ENCODE measurements around the gene LPXN.

Gene LPXN

GRCh38 chr11:58504232-58504631 is 71.4 kb downstream of the LPXN start:
- Histone ChIP-seq H3K27me3 (ENCODE audit: insufficient read depth, low read depth, severe bottlenecking) (peaks cover 68% of the 10 kb centered on the region), H3K9me3 (ENCODE audit: severe bottlenecking) (no peaks in the 10 kb centered on the region), H3K36me3 (no peaks in the 10 kb centered on the region), H3K27ac (no peak overlapping the region), H3K4me3 (ENCODE audit: low read depth, low read length) (no peak overlapping the region)
- TF ChIP-seq, protein P1, sequence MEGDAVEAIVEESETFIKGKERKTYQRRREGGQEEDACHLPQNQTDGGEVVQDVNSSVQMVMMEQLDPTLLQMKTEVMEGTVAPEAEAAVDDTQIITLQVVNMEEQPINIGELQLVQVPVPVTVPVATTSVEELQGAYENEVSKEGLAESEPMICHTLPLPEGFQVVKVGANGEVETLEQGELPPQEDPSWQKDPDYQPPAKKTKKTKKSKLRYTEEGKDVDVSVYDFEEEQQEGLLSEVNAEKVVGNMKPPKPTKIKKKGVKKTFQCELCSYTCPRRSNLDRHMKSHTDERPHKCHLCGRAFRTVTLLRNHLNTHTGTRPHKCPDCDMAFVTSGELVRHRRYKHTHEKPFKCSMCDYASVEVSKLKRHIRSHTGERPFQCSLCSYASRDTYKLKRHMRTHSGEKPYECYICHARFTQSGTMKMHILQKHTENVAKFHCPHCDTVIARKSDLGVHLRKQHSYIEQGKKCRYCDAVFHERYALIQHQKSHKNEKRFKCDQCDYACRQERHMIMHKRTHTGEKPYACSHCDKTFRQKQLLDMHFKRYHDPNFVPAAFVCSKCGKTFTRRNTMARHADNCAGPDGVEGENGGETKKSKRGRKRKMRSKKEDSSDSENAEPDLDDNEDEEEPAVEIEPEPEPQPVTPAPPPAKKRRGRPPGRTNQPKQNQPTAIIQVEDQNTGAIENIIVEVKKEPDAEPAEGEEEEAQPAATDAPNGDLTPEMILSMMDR (IDR thresholded peaks at IDR 0.05; ENCODE audit: low read depth, low read length) = no peak
- no peak for DNase-seq

GRCh38 chr11:58503361-58503856 is 72.2 kb downstream of the LPXN start:
- peaks cover 67% of the 10 kb centered on the region for H3K27me3 ChIP-seq (ENCODE audit: insufficient read depth, low read depth, severe bottlenecking)
- H3K4me3 ChIP-seq (ENCODE audit: low read depth, low read length) = no peak overlapping the region
- no peak for DNase-seq
- TF ChIP-seq, protein P1 (IDR thresholded peaks at IDR 0.05; ENCODE audit: low read depth, low read length) = no peak
- no peaks in the 10 kb centered on the region for H3K9me3 ChIP-seq (ENCODE audit: severe bottlenecking)
- H3K36me3 ChIP-seq = no peaks in the 10 kb centered on the region
- no peak overlapping the region for H3K27ac ChIP-seq

- TF ChIP-seq, protein P1 (IDR thresholded peaks at IDR 0.05; ENCODE audit: low read depth, low read length) = no peak
- H3K9me3 ChIP-seq (ENCODE audit: severe bottlenecking) = no peaks in the 10 kb centered on the region
- no peak for DNase-seq
- no peak overlapping the region for H3K4me3 ChIP-seq (ENCODE audit: low read depth, low read length)
- peaks cover 61% of the 10 kb centered on the region for H3K27me3 ChIP-seq (ENCODE audit: insufficient read depth, low read depth, severe bottlenecking)
- H3K27ac ChIP-seq = no peak overlapping the region
- H3K36me3 ChIP-seq = no peaks in the 10 kb centered on the region
These were observed 73.7 kb downstream of the LPXN start for GRCh38 chr11:58502004-58502403.

- TF ChIP-seq, protein P1 (IDR thresholded peaks at IDR 0.05; ENCODE audit: low read depth, low read length) = no peak
These were observed 77.2 kb downstream of the LPXN start for GRCh38 chr11:58498464-58498863.

GRCh38 chr11:58497951-58498350 is 77.7 kb downstream of the LPXN start:
- TF ChIP-seq, protein P1 (IDR thresholded peaks at IDR 0.05; ENCODE audit: low read depth, low read length) = no peak
- peaks cover 57% of the 10 kb centered on the region for H3K27me3 ChIP-seq (ENCODE audit: insufficient read depth, low read depth, severe bottlenecking)
- H3K36me3 ChIP-seq = no peaks in the 10 kb centered on the region
- no peak overlapping the region for H3K4me3 ChIP-seq (ENCODE audit: low read depth, low read length)
- no peak for DNase-seq
- no peaks in the 10 kb centered on the region for H3K9me3 ChIP-seq (ENCODE audit: severe bottlenecking)
- no peak overlapping the region for H3K27ac ChIP-seq

More at GRCh38 chr11:58498464-58498863, 77.2 kb downstream of the LPXN start:
- no peaks in the 10 kb centered on the region for H3K9me3 ChIP-seq (ENCODE audit: severe bottlenecking)
- no peak overlapping the region for H3K27ac ChIP-seq
- DNase-seq = no peak
- no peak overlapping the region for H3K4me3 ChIP-seq (ENCODE audit: low read depth, low read length)
- no peaks in the 10 kb centered on the region for H3K36me3 ChIP-seq
- peaks cover 62% of the 10 kb centered on the region for H3K27me3 ChIP-seq (ENCODE audit: insufficient read depth, low read depth, severe bottlenecking)

DNA sequence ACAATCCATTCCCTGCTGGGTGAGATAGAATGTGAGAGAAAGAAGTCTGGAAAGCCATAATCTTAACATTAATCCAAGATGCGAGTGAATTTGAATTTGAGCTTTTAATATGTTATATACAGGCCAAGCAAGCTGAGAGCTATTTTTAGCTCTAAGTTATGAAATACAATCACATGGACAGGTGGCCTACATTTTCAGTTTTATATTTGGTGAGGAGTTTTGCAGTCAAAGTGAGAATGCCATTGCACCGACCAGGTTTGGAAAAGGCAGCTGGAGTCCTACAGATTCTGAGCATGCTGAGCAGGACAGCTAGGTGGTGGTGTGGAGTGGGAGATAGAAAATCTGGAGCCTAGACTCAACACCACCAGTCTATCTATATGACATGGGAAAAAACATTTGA is 79.8 kb downstream of the LPXN start:
- Histone ChIP-seq H3K27ac (no peak overlapping the region), H3K27me3 (ENCODE audit: insufficient read depth, low read depth, severe bottlenecking) (peaks cover 59% of the 10 kb centered on the region), H3K9me3 (ENCODE audit: severe bottlenecking) (no peaks in the 10 kb centered on the region), H3K36me3 (no peaks in the 10 kb centered on the region), H3K4me3 (ENCODE audit: low read depth, low read length) (no peak overlapping the region)
- TF ChIP-seq, protein P1 (IDR thresholded peaks at IDR 0.05; ENCODE audit: low read depth, low read length) = no peak
- DNase-seq = no peak
